ENCODE results near the gene C16orf92.
A peak's percentile ranks its signal among the peaks of the same experiment; 100 is the strongest.

C16orf92 gene, protein sequence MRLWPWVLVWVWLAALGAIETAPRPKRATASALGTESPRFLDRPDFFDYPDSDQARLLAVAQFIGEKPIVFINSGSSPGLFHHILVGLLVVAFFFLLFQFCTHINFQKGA

DNA sequence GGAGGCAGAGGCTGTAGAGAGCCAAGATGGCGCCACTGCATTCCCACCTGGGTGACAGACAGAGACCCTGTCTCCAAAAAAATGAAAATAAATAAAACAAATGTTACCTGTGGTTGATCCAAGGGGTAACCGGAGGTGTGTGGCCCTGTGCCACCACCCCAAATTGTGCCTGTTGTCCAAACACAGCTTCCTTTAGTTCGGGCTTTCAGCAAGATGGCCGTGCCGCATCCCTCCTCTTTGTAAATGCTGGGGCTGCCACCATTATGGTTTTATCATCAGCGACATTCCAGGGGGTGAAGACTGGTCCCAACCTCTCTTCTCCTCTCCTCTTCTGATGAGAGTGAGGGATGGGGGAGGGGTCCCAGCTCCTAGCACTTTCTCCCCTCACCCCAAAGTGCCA is at the start of gene C16orf92:
Gene C16orf92 (plus strand): TSS at position 312 of the 400 bp plus-strand sequence. CDS start 143 bp downstream, outside the sequence.
- no peak for DNase-seq (ENCODE audit: low spot score)

DNA sequence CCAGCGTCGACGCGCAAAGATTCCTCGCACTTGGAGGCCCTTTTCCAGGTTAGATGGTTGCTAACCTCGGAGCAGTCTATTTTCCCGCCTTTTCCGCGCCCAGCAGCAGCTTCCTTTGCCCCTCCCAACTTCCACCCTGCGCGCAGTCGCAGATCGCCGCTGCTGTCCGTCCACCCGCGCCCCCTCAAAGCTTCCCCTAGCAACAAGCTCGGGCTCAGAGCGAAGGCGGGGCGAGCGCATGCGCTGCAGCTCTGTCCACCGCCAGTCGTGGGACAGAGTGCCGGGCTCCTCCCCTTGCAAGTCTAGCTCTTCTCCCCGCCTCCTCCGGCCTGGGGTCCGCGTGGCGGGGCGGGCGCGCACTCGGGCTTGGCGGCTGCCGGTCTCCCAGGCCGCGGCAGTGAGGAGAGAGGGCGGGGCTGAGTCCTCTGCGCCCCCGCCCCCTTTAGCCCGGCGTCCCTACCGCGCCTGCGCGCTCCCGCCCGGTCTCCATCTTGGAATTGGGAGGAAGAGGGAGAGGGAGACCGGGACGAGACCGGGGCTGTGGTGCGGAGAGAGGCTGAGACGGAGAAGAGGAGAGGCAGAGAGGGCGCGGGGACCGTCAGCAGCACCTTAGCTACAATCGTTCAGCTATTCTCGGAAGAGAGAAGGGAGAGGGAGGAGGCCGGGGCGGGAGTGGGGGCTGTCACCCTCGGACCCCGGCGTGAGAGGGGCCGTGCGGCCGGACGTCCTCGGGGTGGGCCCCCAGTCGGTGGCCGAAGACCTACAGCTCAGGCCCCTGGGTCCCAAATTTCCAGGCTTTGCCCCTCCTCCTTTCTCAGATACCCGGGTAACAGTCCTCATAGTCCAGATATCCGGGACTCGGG is 49.4 kb upstream of the C16orf92 start, which contains the start of gene TAOK2:
Gene TAOK2 (plus strand): TSS at position 485 of the 863 bp plus-strand sequence. CDS start 3,905 bp downstream, outside the sequence.
- DNase-seq (ENCODE audit: low spot score) = peak; percentile 99

DNA sequence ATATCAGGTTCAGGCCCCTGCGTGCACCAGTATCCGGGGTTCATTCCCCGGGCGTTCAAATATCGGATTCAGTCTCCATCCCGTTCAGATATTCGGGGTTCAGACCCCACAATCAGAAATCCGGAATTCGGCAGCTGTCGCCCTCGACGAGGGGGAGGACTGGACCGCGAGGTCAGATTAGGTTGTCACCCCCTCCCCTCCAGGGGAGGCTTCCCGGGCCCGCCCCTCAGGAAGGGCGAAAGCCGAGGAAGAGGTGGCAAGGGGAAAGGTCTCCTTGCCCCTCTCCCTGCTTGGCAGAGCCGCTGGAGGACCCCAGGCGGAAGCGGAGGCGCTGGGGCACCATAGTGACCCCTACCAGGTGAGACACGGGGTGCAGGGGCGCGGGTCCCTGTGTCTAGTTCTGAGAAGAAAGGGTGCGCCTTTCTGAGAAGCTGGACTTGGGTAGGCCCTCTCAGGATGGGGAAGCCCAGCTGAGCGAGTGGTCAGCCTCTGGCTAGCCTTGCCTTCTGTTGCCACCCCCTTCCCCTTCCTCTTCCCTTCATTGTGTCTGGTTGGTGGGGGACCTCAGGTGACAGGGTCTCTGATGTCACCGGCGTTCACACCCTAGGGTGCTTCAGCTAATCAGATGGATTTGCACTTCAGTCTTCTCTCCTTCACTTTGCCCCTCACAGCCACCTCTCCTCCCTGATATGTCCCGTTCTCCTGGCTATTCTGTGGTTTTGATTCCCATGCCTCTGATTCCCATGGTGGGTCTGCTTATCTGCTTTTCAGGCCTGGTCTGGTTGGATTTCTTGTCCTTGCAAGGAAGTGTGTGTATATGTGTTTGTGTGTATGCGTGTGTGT is 48.5 kb upstream of the C16orf92 start:
- peak; percentile 11 for DNase-seq (ENCODE audit: low spot score)

DNA sequence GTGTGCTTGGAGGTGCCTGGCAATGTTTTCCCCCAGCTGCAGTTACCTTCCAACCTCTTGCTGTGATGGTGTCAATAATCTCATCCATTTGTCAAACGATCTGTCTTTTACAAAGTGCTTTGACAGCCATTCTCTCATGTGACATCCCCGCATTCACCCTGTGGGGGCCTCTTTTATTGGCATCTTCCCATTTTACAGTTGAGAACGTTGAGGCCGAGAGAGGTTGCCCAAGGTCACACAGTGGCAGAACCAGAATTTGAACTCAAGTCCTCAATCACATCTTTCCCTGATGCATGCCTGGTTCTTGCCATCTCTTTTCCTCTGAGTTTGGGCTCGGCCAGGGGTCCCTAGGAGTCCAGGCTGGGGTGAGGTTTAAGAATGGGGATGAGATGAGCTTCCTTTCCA is 47.9 kb upstream of the C16orf92 start:
- no peak for DNase-seq (ENCODE audit: low spot score)

DNA sequence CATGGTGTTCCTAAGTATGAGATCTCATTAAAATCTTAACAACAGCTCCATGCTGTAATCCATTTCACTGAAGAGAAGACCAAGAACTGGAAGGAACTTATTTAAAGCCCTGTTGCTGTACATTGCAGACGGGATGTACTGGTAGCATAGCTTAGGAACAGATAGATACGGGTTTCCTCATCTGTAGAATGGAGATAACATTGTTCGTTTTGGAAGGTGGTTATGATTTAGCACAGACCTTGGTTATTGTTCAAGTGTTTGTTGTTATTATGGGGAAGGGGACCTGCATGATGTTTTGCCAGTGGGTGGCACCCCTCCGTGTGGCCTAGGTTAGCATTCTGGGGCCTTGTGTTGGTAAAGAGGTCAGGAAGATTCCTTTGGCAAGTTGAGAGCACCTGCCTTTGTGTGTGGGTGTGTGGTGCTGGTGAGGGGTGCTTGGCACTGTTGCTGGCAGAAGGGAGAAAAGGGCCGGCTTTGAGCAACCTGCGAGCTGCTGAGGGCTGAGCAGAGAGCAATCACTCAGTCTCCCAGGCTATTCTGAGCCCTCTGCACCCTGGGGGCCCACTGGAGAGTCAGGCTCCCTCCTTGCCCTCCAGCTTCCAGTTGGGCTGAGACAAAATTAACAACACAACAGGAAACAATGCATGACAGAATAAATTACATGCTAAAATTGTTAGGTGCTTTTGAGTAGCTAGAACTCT is 47.0 kb upstream of the C16orf92 start:
- no peak for DNase-seq (ENCODE audit: low spot score)

DNA sequence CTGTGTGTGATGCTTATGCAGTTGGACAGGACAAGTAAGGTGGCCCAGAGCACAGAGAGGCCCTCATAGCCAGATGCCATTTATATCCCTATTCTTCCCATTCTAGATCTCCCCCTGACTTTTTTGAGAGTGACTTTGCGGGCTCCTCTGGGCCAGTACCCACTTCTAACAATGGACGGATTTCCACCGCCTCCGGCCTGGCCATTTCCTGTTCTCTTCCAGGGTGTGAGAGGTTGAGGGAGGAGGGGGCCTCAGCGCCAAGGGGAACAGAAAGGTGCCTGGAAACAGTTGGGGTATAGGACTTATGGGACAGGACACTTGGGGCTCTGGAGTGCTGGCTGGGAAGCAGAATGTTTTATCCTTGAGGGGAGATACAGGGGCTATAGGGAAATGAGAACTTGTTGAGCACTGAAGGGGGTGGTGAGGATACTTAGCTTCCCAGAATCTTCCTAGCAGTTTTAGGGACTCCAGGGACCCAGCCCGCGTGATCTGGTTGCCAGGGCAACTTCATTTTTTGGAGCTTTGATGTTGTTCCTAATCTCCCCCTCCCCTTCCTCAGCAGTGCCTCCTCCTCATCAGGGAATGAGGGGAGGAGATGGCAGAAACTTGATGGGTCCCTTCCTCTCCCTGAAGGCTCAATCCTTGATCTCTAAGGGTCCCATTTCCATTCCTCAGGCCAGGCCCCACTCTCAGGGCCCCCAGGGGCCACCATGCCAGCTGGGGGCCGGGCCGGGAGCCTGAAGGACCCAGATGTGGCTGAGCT is 45.8 kb upstream of the C16orf92 start:
- DNase-seq (ENCODE audit: low spot score) = no peak

DNA sequence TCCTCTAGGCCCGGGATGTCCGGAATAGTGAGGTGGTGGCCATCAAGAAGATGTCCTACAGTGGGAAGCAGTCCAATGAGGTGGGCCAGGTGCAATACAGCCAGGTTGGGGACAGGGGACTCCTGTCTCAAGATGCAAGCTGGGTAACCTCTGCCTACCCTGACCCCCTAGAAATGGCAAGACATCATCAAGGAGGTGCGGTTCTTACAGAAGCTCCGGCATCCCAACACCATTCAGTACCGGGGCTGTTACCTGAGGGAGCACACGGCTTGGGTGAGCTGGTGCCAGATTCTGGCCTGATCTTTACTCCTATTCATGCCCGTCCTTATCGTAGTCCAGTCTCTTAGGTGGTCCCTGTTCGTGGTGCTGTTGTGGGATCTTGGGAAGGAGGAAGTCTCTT is 44.9 kb upstream of the C16orf92 start:
- no peak for DNase-seq (ENCODE audit: low spot score)

DNA sequence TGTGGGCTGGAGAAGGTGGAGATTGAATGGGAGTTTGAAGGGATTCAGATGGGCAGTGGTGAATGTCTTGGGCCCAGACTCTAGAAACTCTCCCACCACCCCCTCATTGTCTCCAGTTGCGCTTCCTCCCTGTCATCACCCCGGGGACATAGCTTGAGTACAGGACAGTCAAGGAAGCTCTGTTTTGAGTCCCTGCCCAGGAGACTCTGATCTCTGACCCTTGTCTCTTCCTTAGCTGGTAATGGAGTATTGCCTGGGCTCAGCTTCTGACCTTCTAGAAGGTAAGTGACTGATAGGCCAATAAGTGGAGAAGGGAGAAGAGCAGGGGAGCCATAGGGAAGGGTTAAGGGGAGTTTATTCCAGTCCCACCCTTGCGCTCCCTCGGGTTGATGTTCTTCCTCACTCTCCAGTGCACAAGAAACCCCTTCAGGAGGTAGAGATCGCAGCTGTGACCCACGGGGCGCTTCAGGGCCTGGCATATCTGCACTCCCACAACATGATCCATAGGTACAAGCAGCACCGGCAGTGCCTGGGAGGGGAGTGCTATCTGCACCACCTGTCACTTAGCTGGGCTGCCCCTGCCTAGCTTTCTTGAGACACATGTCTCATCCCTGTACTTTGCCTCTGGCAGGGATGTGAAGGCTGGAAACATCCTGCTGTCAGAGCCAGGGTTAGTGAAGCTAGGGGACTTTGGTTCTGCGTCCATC is 44.3 kb upstream of the C16orf92 start:
- no peak for DNase-seq (ENCODE audit: low spot score)

DNA sequence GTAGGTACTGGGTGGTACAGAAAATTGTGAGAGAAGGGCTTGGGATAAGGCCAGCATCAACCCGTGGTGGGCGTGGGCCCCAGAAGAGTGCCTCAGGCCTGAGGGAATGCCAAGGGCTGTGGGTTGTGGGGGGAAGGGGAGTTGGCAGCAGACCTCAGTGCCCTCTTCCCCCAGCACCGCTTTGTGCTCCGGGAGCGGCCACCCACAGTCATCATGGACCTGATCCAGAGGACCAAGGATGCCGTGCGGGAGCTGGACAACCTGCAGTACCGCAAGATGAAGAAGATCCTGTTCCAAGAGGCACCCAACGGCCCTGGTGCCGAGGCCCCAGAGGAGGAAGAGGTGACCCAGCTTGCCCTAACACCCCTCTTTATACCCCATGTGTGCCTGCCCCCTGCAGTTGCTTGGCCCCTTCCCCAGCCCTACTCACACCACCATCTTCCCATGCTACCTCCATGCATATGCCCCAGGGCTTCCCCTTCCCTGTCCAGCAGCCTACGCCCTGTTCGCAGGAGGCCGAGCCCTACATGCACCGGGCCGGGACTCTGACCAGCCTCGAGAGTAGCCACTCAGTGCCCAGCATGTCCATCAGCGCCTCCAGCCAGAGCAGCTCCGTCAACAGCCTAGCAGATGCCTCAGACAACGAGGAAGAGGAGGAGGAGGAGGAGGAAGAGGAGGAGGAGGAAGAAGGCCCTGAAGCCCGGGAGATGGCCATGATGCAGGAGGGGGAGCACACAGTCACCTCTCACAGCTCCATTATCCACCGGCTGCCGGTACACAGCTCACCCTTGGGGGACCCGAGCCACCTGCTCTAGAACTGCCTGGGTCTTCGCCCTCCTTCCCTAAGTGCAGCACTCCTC is 40.2 kb upstream of the C16orf92 start:
- DNase-seq (ENCODE audit: low spot score) = no peak

DNA sequence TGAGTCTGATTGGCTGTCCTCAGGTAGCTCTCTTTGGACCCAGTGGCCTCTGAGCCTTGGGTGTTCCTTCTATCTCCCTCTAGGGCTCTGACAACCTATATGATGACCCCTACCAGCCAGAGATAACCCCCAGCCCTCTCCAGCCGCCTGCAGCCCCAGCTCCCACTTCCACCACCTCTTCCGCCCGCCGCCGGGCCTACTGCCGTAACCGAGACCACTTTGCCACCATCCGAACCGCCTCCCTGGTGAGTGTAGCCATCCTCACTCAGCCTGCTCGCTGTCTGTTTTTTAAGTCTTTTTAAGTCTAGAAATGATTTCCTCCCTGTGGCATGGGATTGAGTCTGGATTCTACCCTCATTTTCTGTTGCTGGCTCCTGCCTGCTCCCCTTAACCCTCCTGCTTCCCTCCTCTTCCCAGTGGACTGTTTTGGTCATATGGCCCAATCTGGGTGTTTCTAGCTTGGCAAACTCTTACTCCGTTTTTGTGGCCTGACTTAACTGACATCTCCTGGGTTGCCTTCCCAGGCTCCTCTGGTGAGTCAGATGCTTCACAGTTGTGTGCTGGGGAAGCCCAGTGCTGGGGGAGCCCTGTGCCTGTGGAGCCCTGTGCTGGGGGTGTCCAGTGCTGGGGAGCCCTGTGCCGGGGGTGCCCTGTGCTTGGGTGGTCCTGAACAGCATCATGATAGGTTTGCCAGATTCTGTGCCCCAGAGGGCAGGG is 39.4 kb upstream of the C16orf92 start:
- DNase-seq (ENCODE audit: low spot score) = no peak

DNA sequence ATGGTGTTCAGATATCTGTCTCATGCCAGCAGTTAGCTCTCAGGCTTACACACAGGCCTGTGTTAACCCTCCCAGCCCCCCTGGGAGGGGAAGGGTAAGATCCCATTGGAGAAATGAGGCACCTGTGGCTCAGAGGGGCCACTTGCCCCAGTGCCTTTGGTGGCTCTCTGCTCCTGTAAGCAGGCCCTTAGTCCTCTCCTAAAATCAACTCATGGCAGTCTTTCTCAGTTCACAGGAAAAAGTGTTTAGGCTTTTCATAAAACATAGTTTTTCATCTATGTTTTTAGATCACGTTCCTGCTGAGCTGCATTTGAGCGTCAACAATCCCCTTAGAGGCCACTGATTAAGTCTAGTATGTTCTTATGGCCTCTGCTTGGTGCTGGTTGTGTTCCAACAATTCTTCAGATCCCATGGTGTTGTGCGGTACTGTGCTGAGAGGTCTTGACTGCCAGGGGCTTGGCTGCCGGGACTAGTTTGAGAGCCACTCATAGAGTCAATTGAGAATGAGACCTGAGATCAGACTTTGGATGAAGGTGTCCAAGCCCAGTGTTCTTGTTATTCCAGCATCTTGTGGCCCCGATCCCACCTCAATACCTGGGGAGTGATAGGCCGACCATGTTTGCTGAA is 38.7 kb upstream of the C16orf92 start:
- no peak for DNase-seq (ENCODE audit: low spot score)

DNA sequence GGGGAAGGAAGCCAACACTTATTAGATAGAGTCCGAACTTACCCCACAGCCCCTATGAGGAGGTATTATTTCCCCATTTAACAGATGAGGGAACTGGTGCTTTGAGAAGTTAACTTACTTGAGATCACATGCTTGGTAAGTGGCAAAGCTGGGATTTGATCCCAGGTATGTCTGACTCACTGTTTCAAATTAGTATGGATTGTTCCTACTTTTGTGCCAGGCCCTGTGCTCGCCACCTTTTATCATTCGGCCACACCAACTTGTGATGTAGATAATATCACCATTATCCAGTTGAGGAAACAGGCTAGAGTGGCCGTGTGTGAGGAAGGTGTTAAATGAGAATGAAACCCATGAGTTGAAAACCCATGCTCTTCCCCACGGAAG is 38.2 kb upstream of the C16orf92 start:
- DNase-seq (ENCODE audit: low spot score) = no peak

DNA sequence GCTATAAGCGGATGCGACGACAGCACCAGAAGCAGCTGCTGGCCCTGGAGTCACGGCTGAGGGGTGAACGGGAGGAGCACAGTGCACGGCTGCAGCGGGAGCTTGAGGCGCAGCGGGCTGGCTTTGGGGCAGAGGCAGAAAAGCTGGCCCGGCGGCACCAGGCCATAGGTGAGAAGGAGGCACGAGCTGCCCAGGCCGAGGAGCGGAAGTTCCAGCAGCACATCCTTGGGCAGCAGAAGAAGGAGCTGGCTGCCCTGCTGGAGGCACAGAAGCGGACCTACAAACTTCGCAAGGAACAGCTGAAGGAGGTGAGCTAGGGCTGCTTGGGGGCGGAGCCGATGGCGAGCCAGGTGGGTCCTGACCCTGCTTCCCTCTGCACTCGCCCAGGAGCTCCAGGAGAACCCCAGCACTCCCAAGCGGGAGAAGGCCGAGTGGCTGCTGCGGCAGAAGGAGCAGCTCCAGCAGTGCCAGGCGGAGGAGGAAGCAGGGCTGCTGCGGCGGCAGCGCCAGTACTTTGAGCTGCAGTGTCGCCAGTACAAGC is 37.7 kb upstream of the C16orf92 start:
- DNase-seq (ENCODE audit: low spot score) = no peak

DNA sequence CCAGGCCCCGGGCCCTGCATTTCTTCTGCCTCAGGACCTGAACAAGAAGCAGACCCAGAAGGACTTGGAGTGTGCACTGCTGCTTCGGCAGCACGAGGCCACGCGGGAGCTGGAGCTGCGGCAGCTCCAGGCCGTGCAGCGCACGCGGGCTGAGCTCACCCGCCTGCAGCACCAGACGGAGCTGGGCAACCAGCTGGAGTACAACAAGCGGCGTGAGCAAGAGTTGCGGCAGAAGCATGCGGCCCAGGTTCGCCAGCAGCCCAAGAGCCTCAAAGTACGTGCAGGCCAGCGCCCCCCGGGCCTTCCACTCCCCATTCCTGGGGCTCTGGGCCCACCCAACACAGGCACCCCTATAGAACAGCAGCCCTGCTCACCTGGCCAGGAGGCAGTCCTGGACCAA is 36.8 kb upstream of the C16orf92 start:
- DNase-seq (ENCODE audit: low spot score) = no peak

DNA sequence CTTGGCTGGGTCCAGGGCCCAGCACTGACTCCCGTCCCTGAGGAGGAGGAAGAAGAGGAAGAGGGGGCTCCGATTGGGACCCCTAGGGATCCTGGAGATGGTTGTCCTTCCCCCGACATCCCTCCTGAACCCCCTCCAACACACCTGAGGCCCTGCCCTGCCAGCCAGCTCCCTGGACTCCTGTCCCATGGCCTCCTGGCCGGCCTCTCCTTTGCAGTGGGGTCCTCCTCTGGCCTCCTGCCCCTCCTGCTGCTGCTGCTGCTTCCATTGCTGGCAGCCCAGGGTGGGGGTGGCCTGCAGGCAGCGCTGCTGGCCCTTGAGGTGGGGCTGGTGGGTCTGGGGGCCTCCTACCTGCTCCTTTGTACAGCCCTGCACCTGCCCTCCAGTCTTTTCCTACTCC is 36.1 kb upstream of the C16orf92 start:
- no peak for DNase-seq (ENCODE audit: low spot score)

DNA sequence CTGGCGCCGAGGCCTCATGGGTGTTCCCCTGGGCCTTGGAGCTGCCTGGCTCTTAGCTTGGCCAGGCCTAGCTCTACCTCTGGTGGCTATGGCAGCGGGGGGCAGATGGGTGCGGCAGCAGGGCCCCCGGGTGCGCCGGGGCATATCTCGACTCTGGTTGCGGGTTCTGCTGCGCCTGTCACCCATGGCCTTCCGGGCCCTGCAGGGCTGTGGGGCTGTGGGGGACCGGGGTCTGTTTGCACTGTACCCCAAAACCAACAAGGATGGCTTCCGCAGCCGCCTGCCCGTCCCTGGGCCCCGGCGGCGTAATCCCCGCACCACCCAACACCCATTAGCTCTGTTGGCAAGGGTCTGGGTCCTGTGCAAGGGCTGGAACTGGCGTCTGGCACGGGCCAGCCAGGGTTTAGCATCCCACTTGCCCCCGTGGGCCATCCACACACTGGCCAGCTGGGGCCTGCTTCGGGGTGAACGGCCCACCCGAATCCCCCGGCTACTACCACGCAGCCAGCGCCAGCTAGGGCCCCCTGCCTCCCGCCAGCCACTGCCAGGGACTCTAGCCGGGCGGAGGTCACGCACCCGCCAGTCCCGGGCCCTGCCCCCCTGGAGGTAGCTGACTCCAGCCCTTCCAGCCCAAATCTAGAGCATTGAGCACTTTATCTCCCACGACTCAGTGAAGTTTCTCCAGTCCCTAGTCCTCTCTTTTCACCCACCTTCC is 35.5 kb upstream of the C16orf92 start:
- DNase-seq (ENCODE audit: low spot score) = no peak

DNA sequence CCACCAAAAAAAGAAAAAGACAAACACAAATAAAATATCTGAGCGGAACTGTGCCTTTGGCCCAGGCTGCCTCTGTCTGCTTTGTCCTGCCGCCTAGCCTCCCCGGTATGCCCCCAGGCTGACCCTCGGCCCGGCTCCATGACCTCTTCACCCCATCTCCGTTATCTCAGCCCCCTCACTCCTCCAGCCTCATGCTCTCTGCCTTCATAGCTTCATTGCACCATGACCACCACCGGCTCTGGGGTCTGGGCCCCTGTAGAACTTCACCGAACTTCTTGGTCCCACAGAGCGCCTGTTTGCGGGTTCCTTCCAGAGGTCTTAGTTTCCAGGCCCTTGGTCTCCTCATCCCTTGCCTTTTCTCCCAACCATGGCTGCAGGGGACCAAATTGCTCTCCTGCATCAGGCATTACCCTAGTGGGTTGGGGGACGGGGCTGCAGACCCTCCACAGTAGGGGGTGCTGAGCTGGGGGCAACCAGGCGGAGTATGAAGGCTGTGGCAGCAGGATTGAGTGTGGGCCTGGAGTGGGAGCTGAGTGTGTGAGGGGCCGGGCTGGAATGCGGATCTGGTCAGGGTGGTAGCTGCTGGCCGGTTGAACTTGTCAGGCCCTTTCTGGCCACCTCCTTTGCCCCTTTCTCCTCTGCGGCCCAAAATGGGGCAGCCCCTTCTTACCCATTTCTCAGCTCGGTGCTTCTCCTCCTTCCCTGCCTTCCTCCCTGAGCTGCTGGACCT is 34.5 kb upstream of the C16orf92 start:
- no peak for DNase-seq (ENCODE audit: low spot score)

Data from globus pallidus (tissue), 1 donor.